ENCODE data around the gene TAF1A. TPM values are rescaled to one million over a fixed set of nuclear protein-coding genes. Genes with fewer than 3 reads are reported as not detected.

TAF1A gene
- total RNA-seq, 1 experiment from 2014 or later: 19.3 TPM

- CTCF ChIA-PET: no interaction called here
- intact Hi-C loops (cut with micrococcal nuclease; ENCODE audit: unreplicated experiment): no loop called here
- no peak overlapping the region for H3K27ac ChIP-seq (ENCODE audit: low read depth, low read length, poor library complexity, severe bottlenecking)
Observed at GRCh38 chr1:222583079-222583478, 6.7 kb downstream of the TAF1A start.

GRCh38 chr1:222582099-222582774, 7.5 kb downstream of the TAF1A start:
- Histone ChIP-seq H3K27me3 (replicated peaks; ENCODE audit: insufficient read depth, low read depth, low read length, poor library complexity) (no peaks in the 10 kb centered on the region), H3K4me1 (ENCODE audit: insufficient read depth, low read length, poor library complexity, severe bottlenecking) (peaks cover 12% of the 10 kb centered on the region), H3K4me3 (ENCODE audit: low read depth, low read length, poor library complexity, severe bottlenecking) (no peak overlapping the region), H3K27ac (ENCODE audit: low read depth, low read length, poor library complexity, severe bottlenecking) (peak overlapping the region; percentile 10), H3K36me3 (ENCODE audit: insufficient read depth, low read length, poor library complexity, severe bottlenecking) (peaks cover 34% of the 10 kb centered on the region), H3K9me3 (ENCODE audit: low read depth, low read length, poor library complexity, severe bottlenecking) (no peaks in the 10 kb centered on the region)
- intact Hi-C loops (cut with micrococcal nuclease; ENCODE audit: unreplicated experiment): no loop called here
- no TSS peak for BruUV-seq (replicated peaks)
- POLR2A ChIA-PET (ENCODE audit: low non-redundant PET): no interaction called here
- CTCF ChIA-PET: no interaction called here
- no peak for TF ChIP-seq EZH2 (IDR thresholded peaks at IDR 0.05; ENCODE audit: borderline replicate concordance, low read depth, low read length, poor library complexity, severe bottlenecking)
- no peak for TF ChIP-seq CTCF (conservative IDR thresholded peaks at IDR 0.05; ENCODE audit: low read depth, low read length)
- peak; percentile 52 for DNase-seq (ENCODE audit: low spot score)

More at GRCh38 chr1:222583079-222583478, 6.7 kb downstream of the TAF1A start:
- POLR2A ChIA-PET (ENCODE audit: low non-redundant PET): no interaction called here
- Histone ChIP-seq H3K27me3 (replicated peaks; ENCODE audit: insufficient read depth, low read depth, low read length, poor library complexity) (no peaks in the 10 kb centered on the region), H3K4me3 (ENCODE audit: low read depth, low read length, poor library complexity, severe bottlenecking) (no peak overlapping the region), H3K9me3 (ENCODE audit: low read depth, low read length, poor library complexity, severe bottlenecking) (no peaks in the 10 kb centered on the region), H3K36me3 (ENCODE audit: insufficient read depth, low read length, poor library complexity, severe bottlenecking) (peaks cover 33% of the 10 kb centered on the region), H3K4me1 (ENCODE audit: insufficient read depth, low read length, poor library complexity, severe bottlenecking) (peaks cover 12% of the 10 kb centered on the region)
- no peak for TF ChIP-seq CTCF (conservative IDR thresholded peaks at IDR 0.05; ENCODE audit: low read depth, low read length)
- TF ChIP-seq EZH2 (IDR thresholded peaks at IDR 0.05; ENCODE audit: borderline replicate concordance, low read depth, low read length, poor library complexity, severe bottlenecking): no peak
- DNase-seq (ENCODE audit: low spot score): no peak
- no TSS peak for BruUV-seq (replicated peaks)

GRCh38 chr1:222579316-222579715, 10.4 kb downstream of the TAF1A start:
- no TSS peak for BruUV-seq (replicated peaks)
- H3K4me1 ChIP-seq (ENCODE audit: insufficient read depth, low read length, poor library complexity, severe bottlenecking): peaks cover 12% of the 10 kb centered on the region
- H3K27ac ChIP-seq (ENCODE audit: low read depth, low read length, poor library complexity, severe bottlenecking): no peak overlapping the region
- no peak for DNase-seq (ENCODE audit: low spot score)
- no peaks in the 10 kb centered on the region for H3K9me3 ChIP-seq (ENCODE audit: low read depth, low read length, poor library complexity, severe bottlenecking)
- peaks cover 23% of the 10 kb centered on the region for H3K36me3 ChIP-seq (ENCODE audit: insufficient read depth, low read length, poor library complexity, severe bottlenecking)
- ChIA-PET CTCF (no interaction called here), POLR2A (ENCODE audit: low non-redundant PET) (no interaction called here)
- H3K4me3 ChIP-seq (ENCODE audit: low read depth, low read length, poor library complexity, severe bottlenecking): no peak overlapping the region
- TF ChIP-seq EZH2 (IDR thresholded peaks at IDR 0.05; ENCODE audit: borderline replicate concordance, low read depth, low read length, poor library complexity, severe bottlenecking) (no peak), CTCF (conservative IDR thresholded peaks at IDR 0.05; ENCODE audit: low read depth, low read length) (no peak)
- intact Hi-C loops (cut with micrococcal nuclease; ENCODE audit: unreplicated experiment): no loop called here
- no peaks in the 10 kb centered on the region for H3K27me3 ChIP-seq (replicated peaks; ENCODE audit: insufficient read depth, low read depth, low read length, poor library complexity)
